Measurements from ENCODE around the gene PARVB.
A peak's percentile ranks its signal among the peaks of the same experiment; 100 is the strongest.

PARVB gene

GRCh38 chr22:44082801-44083200, 58.7 kb downstream of the PARVB start:
- in situ Hi-C loops (cut with HindIII; ENCODE audit: low sequenced_read_pairs): no loop called here
- TF ChIP-seq CTCF (IDR thresholded peaks at IDR 0.05; ENCODE audit: low read depth, low read length): no peak
- H3K4me3 ChIP-seq (ENCODE audit: low read depth, low read length): no peak overlapping the region
- no peak for DNase-seq (ENCODE audit: low read depth, low spot score)

GRCh38 chr22:44084044-44084772, 60.1 kb downstream of the PARVB start:
- no peak for DNase-seq (ENCODE audit: low read depth, low spot score)
- in situ Hi-C loops (cut with HindIII; ENCODE audit: low sequenced_read_pairs): no loop called here

GRCh38 chr22:44085743-44086270, 61.7 kb downstream of the PARVB start:
- TF ChIP-seq CTCF (IDR thresholded peaks at IDR 0.05; ENCODE audit: low read depth, low read length): peak; percentile 49
- peak; percentile 64 for DNase-seq (ENCODE audit: low read depth, low spot score)
- in situ Hi-C loops (cut with HindIII; ENCODE audit: low sequenced_read_pairs): no loop called here
- H3K4me3 ChIP-seq (ENCODE audit: low read depth, low read length): no peak overlapping the region

More at GRCh38 chr22:44084044-44084772, 60.1 kb downstream of the PARVB start:
- no peak for TF ChIP-seq CTCF (IDR thresholded peaks at IDR 0.05; ENCODE audit: low read depth, low read length)
- no peak overlapping the region for H3K4me3 ChIP-seq (ENCODE audit: low read depth, low read length)

GRCh38 chr22:44086271-44087088, 62.4 kb downstream of the PARVB start:
- no peak for TF ChIP-seq CTCF (IDR thresholded peaks at IDR 0.05; ENCODE audit: low read depth, low read length)
- in situ Hi-C loops (cut with HindIII; ENCODE audit: low sequenced_read_pairs): no loop called here
- peak; percentile 30 for DNase-seq (ENCODE audit: low read depth, low spot score)
- no peak overlapping the region for H3K4me3 ChIP-seq (ENCODE audit: low read depth, low read length)

- in situ Hi-C loops (cut with HindIII; ENCODE audit: low sequenced_read_pairs): no loop called here
- TF ChIP-seq CTCF (IDR thresholded peaks at IDR 0.05; ENCODE audit: low read depth, low read length): no peak
- no peak overlapping the region for H3K4me3 ChIP-seq (ENCODE audit: low read depth, low read length)
- DNase-seq (ENCODE audit: low read depth, low spot score): no peak
Measured at GRCh38 chr22:44087089-44087430, 63.0 kb downstream of the PARVB start.

- in situ Hi-C loops (cut with HindIII; ENCODE audit: low sequenced_read_pairs): no loop called here
- TF ChIP-seq CTCF (IDR thresholded peaks at IDR 0.05; ENCODE audit: low read depth, low read length): no peak
- H3K4me3 ChIP-seq (ENCODE audit: low read depth, low read length): no peak overlapping the region
- DNase-seq (ENCODE audit: low read depth, low spot score): peak; percentile 46
Measured at GRCh38 chr22:44088976-44089570, 65.0 kb downstream of the PARVB start.

Data from astrocyte of the spinal cord (primary cell).